HEK293T (cell line): ENCODE measurements around the gene DTNBP1.

Source experiments
- ELF4 ChIP-seq: fragments of 450-650 bp; IDR thresholded peaks from 2 replicates; pipeline ENCODE4 v1.6.1; 2017; ENCODE audit warnings: antibody characterized with exemption
- SP1 ChIP-seq: fragments of 450-650 bp; IDR thresholded peaks from 2 replicates; pipeline ENCODE4 v1.6.1; 2017

DNA sequence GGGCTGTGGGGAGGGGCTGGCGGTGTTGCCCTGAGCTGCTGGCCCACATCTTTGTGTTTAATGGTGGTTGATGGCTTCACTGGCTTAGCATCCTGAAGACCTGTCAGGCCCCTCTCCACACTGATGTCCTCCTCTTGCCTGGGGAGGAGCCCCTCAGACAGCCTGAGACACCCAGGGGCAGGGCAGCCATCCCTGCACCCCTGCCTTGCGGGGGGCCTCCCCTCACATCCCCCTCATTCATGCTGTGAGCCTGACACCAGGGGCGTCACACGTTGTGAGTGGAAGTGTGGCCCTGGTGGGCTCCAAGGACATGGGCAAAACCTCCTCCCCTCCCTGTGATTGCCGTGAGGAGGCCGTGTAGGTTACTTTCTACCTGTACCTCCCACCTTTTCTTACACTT, 152.7 kb downstream of the DTNBP1 start:
- TF ChIP-seq SP1 (no peak), ELF4 (no peak)
